ENCODE results near the gene CSNK2A2.
A peak's percentile ranks its signal among the peaks of the same experiment; 100 is the strongest.

CSNK2A2 gene

DNA sequence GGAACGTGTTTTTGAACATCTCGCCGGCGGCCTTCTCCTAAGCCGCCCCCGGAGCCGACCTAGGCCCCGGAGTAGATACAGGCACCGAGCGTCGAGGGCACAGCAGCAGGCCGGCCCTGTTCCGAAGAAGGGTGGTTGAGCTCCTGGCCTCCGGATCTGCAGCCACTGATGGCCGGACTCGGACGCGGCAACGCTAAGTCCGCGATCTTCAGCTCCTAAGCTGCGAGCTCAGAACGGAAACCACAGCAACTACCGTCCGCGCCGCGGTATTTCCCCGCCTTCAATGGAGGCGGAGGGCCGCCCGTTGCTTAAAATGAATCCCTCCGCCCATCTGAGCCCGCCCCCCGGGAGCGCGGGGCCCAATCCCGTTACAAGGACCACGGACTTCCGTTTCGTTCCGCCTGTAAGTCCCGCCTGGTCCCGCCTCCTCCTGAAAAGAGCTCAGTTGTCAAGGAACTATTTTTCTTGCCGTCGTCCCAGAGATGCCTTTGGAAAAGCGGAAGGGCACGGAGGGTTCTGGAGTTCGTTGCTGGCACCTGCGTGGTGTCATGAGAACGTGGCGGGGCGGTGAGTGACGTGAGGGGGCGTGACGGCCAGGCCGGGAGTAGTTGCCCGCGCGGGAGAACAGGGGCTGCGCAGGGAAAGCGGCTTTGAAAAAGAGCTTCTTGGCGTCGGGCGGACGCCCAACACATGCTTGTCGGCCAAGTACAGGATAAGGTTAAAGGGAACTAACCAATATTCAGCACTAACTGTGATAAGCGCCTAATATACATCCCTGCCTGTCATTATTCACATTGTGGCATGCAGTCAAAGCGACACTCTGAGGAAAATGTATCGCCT, 68.6 kb downstream of the CSNK2A2 start, which contains the start of gene CFAP20:
Gene CFAP20, minus strand, starts transcription at position 285 of the 840 bp plus-strand sequence. Its CDS starts 266 bp downstream, at position 19.
- peak; percentile 98 for DNase-seq

DNA sequence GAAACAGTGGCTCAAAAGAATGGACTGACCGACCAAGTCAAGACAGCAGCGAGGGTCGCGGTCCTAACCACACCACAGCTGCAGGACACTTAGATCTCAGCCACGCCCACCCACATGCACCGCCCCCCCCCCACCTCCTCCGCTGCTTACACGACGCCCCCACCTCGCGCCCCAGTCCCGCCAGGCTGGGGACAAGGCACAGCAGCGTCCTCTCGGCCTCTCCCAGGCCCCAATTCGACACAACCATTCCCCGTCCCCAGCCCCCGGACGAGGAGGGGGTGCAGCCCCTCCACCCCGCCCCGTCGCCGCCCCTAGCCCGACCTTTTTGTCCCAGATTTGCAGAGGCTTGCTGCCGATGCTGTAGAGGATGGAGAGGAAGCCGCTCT, 69.2 kb downstream of the CSNK2A2 start:
- DNase-seq = no peak

DNA sequence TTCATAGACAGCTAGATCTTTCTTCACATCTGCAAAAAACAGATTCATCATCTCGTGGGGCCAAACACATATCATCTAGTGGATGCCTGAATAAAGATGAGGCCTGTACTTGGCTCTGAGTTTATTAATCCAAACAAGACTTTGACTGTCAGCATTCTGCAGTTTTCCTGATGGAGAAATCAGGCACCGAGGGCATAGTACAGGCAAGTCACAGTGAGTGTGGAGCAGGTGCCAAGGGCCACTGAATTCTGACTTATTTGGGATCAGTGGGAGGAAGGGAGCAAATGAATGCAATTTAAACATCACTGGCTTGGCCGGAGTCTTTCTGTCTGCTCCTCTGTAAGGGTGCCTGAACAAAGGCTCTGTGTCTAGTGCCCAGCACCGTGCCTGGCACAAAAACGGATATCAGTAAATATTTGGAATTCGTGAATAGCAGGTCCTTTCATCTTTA, 69.7 kb downstream of the CSNK2A2 start:
- DNase-seq = no peak

DNA sequence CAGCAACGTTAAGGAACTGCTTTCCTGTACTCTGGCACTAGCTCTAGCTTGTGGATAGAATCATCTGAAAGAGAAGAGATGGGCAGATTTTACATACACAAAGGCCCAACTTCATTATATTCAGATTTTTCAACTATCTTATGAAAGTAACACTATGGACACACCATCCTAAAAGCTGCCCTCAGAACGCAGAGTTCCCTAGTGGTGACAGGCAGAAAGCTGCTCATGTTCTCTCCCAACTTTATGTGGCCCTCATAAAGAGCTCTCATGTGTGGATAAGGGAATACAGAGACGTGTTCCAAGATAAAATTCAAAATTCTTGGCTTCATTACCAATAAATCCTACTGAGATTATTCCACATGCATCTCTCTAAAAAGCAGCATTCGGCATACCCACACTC, 70.3 kb downstream of the CSNK2A2 start:
- DNase-seq = no peak

DNA sequence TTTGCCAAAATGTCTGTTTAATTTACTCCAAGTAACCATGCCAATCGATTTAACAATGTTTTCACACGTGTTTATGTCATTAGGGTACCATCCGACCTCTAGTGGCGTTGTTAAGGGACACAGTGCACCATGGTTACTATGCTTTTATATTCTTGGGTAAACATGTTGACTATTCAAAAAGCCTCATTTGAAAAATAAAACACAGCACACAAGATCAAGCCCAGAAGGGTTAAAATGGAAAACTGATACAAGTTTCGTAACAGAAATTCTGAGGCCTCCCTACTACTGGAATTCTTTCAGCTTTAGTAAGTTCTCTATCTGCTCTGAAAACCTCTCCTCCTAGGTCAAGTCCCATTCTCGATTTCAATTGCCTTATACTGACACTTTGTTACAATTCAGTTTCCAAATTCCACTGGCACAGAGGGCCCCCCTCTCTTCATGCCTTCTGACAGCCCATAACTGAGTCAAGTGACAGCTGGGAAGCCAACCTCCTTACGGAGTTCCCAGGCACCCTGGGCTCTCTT, 70.8 kb downstream of the CSNK2A2 start:
- peak; percentile 17 for DNase-seq

DNA sequence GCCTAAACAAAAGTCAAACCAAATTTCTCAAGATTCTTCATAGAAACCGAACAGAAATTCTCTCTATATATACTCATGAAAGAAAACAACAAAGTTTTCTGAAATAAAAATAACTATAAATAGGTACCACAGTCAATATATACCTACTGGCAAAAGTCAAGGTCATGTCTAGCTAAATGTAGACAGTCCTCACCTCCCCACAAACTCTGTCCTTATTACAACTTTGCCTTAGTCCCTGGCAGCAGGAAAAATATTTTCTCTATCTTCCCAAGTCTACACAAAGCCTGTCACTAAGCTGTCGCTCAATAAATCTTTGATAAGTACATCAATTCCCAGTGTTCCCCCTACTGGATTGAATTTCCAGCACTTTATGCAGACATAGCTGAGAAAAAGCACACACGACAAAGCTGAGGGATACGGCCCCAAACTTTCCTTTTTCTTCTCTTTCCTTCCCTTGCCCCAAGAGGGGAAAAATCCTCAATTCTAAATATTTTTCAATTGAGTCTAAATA, 71.4 kb downstream of the CSNK2A2 start:
- DNase-seq = no peak

DNA sequence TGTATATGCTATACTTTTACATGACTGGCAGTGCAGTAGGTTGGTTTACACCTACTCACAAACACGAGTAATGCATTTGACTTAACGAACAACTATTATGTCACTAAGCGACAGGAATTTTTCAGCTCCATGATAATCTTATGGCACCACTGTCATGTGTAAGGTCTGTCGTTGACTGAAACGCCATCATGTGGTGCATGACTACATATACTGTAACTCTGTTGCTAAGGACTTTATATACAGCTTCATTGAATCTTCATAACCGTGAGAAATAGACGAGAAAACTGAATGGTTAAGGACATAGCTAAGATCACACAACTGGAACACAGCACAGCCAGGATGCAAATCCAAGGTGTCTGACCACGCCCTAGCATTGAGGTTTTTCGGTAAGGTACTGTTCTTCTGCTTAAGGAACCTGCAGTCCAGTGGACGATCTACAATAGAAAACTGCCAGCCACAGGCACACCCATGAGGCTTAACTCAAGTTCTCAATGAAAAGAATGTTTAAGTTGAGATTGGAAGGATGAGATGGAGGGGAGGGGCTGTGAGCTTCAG, 72.0 kb downstream of the CSNK2A2 start:
- no peak for DNase-seq

DNA sequence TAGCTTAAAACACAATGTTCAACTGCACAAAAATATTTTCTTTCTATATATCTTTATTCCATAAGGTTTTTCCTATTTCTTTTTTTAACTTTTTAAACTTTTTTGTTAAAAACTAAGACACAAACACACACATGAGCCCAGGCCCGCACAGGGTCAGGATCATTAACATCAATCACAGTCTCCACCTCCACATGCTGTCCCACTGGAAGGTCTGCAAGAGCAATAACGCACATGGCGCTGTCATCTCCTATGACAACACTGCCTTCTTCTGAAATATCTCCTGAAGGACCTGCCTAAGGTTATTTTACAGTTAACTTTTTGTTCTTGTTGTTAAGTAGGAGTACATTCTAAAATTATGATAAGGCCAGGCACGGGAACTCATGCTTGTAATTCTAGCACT, 72.9 kb downstream of the CSNK2A2 start:
- no peak for DNase-seq

DNA sequence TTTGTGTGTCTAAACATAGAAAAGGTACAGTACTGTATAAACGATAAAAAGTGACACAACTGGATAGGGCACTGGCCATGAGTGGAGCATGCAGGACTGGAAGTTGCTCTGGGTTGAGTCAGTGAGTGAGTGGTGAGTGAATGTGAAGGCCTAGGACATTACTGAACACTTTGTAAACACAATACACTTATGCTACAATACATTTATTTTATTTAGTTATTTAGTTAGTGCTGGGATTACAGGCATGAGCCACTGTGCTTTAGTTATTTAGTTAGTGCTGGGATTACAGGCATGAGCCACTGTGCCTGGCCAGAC, 73.3 kb downstream of the CSNK2A2 start:
- no peak for DNase-seq

DNA sequence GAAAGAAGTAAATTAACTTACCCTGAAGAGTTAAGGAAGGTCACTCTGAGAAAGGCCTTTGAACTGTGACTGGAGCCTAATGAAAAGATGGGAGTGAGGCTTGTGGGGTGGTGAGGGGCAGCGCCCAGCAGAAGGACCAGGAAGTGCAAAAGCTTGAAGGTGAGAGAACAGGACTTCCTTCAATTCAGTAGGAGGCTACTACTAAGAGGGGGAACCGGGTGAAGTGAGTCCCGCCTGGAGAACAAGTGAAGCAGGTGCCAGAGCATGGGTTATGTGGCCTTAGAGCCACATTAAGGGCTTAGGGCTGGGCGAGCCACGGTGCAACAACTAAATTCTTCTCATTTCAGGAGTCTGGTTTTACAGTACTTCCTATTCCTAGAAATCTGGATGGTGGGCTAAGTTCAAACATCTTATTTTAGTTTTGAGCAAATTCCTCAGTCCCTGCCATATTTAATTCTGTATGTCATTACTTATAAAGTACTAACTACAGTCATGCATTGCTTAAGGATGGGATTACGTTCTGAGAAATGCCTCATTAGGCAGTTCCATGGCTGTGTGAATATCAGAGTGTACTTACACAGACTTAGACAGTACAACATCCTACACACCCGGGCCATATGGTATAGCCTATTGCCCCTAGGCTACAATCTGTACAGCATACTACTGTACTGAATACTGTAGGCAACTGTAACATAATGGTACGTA, 73.9 kb downstream of the CSNK2A2 start:
- DNase-seq = no peak

DNA sequence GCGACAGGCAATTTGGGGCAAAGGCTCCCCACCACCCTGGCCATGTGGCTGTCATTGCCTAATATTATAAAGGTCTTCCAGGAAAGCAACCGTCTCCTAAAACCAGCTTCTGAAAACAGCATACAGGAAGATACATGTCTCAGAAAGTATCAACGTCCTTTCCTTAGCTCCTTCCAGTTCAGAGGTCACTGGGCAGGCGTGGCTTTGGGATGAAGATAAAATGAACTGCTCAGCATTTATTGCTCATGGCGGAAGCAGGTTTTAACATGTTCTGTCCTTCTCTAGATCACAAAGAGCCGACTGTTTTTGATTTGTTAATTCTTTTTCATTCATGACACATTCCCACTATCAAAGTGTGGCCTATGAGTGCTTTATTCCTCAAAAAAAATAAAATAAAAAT, 76.8 kb downstream of the CSNK2A2 start:
- no peak for DNase-seq

DNA sequence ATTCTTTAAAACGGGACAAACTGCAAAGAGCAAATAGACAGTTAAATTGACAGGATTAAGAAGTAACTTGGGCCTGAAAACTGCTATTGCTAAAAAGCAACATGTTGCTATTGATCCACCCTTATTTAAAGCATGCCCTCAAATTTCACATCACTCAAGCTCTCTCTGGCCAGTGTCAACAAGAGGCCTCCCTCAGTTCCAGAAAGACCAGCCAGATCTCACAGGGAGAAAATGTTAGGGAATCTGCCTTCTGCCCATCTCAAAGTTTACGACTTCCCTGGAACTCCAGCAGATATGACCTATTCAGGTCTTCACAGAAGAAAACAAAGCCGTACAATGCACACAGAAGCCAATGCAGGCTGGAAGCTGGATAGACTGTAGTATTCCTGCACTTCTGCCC, 77.7 kb downstream of the CSNK2A2 start:
- DNase-seq = no peak

DNA sequence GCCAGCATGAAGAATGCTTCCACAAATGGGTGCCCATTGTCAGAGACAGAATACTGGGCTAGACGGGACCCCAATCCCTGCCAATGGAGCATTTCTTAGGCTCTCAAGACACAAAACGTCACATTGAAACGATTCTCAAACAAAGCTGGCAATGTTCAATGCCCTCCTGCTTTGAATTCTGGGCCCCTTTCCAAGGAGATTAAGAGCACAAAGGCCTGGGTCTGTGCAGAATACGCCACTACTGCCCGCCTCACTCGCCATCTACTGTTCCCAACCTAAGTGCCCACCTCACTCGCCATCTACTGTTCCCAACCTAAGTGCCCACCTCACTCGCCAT, 78.4 kb downstream of the CSNK2A2 start:
- no peak for DNase-seq

DNA sequence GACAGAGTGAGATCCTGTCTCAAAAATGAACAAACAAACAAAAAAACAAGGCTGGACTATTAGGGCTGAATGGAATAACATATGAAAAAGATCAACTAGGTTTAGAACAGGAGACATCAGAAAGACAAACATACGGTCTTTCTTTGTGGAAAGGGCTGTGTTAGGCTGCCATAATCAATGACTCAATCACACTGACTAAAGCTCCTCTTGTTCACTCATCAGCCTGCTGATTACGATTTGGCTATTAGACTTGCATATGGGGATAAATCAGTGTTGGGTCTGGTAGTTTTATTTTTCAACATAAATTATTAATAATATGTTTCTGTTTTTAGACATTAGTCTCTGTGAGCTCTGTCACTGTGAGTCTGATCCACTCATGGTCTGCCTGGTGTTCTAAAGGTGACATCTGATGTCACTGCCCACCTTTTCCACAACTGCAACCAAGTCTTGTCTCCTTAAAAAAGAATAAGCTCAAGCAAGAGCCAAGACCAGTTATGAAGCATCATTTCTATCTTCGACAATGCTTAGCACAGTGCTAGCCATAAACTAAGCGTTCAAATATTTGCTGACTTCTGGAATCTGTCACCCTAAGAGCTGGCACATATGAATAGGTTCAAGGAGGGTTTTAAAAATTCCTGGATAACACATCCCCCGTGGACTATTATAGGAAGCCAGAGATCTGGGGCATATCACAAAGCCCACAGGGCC, 79.0 kb downstream of the CSNK2A2 start:
- DNase-seq = no peak

DNA sequence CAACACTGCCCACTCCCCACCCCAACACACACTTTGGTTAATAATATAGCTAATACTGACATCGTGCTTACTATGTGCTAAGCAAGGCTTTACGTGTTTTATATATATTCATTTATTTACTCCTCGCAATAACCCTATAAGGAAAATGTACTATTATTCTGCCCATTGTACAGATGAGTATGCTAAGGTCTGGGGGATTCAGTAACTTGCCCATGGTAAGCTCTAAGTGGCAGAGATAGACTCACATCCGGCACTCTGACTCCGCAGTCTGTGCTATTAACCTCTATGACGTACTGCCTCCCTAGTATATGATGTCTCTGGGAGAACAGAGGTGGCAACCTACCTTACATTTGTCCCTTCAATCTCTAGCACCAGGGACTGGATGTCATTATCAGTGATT, 81.4 kb downstream of the CSNK2A2 start:
- DNase-seq = no peak

DNA sequence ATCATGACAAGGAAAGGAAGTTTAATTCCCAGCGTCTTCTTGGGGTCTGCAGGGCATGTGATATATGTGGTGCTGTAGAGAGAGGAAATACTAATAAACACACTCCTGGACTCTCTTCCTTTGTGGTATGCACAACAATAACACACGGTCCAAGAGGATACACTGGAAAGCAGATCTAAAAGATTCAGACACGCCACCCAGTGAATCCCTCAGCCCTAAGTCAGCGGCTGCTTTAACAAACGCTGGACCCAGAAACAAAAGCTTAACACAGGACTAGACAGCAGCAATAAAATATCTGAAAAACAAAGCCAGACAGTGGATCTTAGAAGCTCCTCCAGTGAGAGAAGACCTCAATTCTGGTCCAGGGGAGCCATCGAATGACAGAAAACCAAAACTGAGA, 81.8 kb downstream of the CSNK2A2 start:
- no peak for DNase-seq

DNA sequence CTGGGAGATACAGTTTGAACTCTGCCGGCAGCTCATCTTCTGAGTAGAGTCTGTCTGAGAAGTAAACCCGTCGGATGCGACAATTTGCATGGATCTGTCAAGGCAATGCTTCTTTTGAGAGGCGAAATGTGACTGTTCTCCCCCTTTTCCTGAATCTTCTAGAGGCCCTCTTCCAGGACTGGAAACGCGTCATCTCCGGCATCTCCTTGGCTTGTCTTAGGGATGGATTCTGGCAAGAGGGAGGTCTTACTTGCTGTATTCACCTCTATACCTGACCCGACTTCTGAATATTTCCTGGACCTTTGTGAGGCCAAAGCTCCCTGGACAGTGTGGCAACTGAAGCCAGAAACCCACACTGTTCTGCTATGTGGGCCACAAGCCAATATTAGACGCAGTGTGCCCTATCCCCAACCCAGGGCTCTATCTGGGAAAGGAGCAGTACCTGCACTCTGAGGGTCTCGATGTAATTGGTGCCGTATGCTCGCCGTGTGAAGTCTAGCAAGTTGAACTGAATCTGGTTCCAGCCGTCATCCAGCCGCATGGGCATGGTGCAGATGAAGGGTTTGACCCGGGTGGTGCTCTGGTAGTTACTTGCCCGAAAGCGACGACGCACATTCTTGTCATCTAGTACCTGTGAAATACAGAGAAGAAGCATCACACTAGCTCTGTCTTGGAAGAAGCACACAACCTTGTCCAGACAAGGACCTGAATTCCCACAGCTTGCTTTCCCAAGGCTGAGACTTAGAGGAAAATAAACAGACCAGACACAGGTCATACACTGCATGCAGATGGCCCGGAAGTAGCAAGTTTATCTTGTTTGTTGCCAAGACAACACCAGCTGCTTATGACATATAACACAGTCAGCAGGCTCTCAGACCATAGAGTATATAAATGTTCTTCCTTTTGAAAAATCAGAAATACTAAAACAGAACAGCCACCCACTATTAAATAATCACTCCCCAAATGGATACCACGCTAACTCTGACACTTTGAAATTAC, 82.8 kb downstream of the CSNK2A2 start:
- DNase-seq = no peak

DNA sequence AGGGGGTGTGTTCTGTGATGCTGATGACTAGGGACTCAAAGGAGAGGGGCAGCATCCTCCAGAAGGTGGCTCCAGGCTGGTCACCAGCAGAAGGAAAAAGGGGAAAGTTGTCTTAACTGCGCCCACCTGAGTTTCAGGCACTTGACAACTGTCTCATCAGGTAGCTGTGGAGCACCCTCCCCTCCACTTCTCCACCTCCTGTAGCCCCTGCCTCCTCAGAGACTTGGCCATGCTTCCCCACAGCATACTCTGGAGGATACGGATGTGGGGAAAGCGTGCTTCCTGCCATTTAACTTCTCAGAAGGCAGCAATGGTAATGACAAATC, 86.6 kb downstream of the CSNK2A2 start:
- no peak for DNase-seq

DNA sequence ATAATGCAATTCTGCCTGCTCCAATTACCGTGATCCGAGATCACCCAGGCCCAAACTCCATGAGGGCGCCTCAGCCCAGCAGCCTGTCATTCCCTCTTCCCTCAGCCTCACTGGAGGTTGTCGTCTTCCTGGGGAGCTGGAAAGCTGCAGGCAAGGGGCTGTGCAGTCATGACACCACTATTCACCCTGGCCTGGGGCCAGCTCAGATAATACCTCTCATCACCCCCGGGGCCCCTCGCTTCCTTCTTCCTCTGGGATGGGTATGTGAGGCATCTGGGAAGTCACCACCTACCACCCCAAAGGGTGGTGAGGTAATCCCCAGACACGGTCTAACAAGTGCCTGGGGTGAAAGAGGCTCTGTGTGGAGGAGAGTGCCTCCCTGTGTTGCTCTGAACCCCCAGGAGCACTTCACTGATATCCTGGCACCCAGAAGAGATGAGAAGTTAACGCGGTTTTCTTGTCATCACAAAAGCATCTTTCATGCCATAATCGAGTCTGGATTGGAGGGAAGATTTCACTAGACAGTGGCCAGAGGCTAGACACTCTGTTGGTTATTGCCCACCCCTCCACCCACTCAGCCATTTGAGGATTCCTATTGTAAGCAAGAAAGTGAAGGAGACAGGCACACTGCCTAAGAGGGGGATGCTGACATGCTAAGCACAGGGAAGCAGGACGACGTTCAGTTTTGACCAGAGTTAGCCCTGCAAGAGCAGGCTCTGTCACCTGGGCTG, 87.2 kb downstream of the CSNK2A2 start:
- DNase-seq = no peak

DNA sequence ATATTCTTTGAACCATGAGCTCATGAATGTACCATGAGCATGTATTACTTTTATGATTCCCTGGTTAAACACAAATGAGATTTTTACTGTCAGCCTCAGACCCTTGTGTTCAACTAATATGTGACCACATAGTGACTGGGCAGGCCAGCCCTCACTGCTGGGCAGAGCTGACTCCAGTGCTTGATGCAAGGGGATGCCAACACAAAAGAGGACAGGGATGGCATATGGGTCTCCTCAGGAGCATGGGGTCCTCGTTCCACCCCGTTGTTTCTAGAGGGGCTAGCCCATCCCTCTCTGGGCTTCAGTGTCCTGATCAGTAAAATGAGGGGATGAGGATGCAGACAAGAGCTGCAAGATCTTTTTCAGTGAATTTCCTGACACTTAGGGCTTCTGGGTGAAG, 88.0 kb downstream of the CSNK2A2 start:
- no peak for DNase-seq

DNA sequence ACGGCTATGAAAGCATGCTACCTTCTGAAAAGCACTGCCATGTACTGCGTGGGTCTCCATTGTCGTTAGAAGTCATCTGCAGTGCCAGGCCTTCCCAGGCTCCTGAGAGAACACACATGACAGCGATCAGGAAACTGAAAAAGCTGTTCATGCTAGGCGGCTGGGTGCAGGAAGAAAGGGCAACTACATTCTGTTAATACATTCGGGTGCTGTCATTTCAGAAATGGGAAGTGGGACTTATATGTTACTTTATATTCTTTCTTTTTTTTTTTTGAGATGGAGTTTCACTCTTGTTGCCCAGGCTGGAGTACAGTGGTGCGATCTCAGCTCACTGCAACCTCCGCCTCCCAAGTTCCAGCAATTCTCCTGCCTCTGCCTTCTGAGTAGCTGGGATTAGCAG, 88.6 kb downstream of the CSNK2A2 start:
- DNase-seq = no peak
